Vagina (tissue), 2 donors: ENCODE data around the gene GABBR2.

Experiments
- POLR2A ChIP-seq, 2 donors: fragments of 450-650 bp; IDR thresholded peaks; one replicate each; pipeline ENCODE4 v1.6.1; 2017; ENCODE audit warnings: antibody characterized with exemption in 2 of 2, mild to moderate bottlenecking in 2 of 2, moderate library complexity in 2 of 2
- TF ChIP-seq, protein P1 (sequence below), 3 experiments: fragments of 450-650 bp in 2 of 3; fragments of 200-600 bp in 1 of 3; sonication (generic) in 1 of 3; IDR thresholded peaks; one replicate each; pipeline ENCODE4 v1.5.1; 2017 to 2019; ENCODE audit warnings: antibody characterized with exemption in 3 of 3, mild to moderate bottlenecking in 2 of 3, moderate library complexity in 2 of 3

DNA sequence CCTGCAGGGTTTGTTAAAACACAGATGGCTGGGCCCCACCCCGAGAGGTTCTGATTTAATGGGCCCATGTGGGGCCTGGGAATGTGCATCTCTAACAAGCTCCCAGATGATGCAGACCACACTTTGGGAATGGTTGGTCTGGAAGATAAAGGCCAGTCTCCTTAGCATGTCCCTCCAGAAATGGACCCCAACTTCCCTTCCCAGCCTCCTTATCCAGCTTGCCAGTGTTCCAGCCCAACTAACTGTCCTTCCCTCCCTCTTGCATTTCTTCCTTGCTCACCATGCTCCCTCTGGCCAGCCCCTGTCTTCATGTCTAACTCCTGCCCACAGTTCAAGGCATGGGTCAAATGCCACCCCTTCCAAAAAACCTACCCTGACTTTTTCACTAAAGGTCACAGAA, 257.2 kb downstream of the GABBR2 start:
- TF ChIP-seq, protein P1, sequence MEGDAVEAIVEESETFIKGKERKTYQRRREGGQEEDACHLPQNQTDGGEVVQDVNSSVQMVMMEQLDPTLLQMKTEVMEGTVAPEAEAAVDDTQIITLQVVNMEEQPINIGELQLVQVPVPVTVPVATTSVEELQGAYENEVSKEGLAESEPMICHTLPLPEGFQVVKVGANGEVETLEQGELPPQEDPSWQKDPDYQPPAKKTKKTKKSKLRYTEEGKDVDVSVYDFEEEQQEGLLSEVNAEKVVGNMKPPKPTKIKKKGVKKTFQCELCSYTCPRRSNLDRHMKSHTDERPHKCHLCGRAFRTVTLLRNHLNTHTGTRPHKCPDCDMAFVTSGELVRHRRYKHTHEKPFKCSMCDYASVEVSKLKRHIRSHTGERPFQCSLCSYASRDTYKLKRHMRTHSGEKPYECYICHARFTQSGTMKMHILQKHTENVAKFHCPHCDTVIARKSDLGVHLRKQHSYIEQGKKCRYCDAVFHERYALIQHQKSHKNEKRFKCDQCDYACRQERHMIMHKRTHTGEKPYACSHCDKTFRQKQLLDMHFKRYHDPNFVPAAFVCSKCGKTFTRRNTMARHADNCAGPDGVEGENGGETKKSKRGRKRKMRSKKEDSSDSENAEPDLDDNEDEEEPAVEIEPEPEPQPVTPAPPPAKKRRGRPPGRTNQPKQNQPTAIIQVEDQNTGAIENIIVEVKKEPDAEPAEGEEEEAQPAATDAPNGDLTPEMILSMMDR (IDR thresholded peaks at IDR 0.05) = no peak
- TF ChIP-seq POLR2A (IDR thresholded peaks at IDR 0.05) = no peak
